Fibroblast of lung (primary cell): ENCODE data around the gene EYA2. TPM values are rescaled to one million over a fixed set of nuclear protein-coding genes. Genes with fewer than 3 reads are reported as not detected.

Source experiments
- DNase-seq, 2 donors: peaks; one replicate each; pipeline versions ENCODE4 v3.0.0 to v3.0.0-alpha.2; 2010; ENCODE audit warnings: low read depth in 2 of 2
- H2AFZ ChIP-seq: 2 replicates; pipeline ENCODE4 v1.5.1; 2012; ENCODE audit warnings: low read length, control low read depth, inconsistent platforms
- H3K27ac ChIP-seq: 2 replicates; pipeline ENCODE4 v1.5.1; 2011; ENCODE audit warnings: low read length, control low read depth; ENCODE audit not compliant: insufficient read depth
- H3K27me3 ChIP-seq: 2 replicates; pipeline ENCODE4 v1.5.1; 2011; ENCODE audit warnings: mild to moderate bottlenecking, low read length; ENCODE audit not compliant: control insufficient read depth, insufficient read depth
- H3K36me3 ChIP-seq: 2 replicates; pipeline ENCODE4 v1.5.1; 2011; ENCODE audit warnings: low read length; ENCODE audit not compliant: control insufficient read depth, insufficient read depth
- H3K4me1 ChIP-seq: 2 replicates; pipeline ENCODE4 v1.5.1; 2011; ENCODE audit warnings: low read length; ENCODE audit not compliant: control insufficient read depth, insufficient read depth; ENCODE audit errors: extremely low read depth
- H3K4me2 ChIP-seq: 2 replicates; pipeline ENCODE4 v1.5.1; 2011; ENCODE audit warnings: low read length, control low read depth; ENCODE audit not compliant: insufficient read depth; ENCODE audit errors: extremely low read depth
- H3K4me3 ChIP-seq, 4 experiments: fragments of 200-600 bp in 1 of 4; sonication (generic) in 1 of 4; replicated peaks in 1 of 4; 2 replicates each; pipeline ENCODE4 v1.5.1; 2011 to 2016; ENCODE audit warnings: low read length in 4 of 4, low read depth in 3 of 4, mild to moderate bottlenecking in 3 of 4, control low read depth in 2 of 4, inconsistent platforms in 1 of 4, mixed read lengths in 1 of 4; ENCODE audit not compliant: insufficient read depth in 1 of 4; ENCODE audit errors: control extremely low read depth in 1 of 4
- H3K79me2 ChIP-seq: 2 replicates; pipeline ENCODE4 v1.5.1; 2012; ENCODE audit warnings: mild to moderate bottlenecking, low read length, inconsistent platforms; ENCODE audit not compliant: control insufficient read depth, insufficient read depth
- H3K9ac ChIP-seq: 2 replicates; pipeline ENCODE4 v1.5.1; 2011; ENCODE audit warnings: mild to moderate bottlenecking, low read length, control low read depth; ENCODE audit not compliant: insufficient read depth
- H3K9me3 ChIP-seq: 2 replicates; pipeline ENCODE4 v1.5.1; 2012; ENCODE audit warnings: low read depth, low read length; ENCODE audit not compliant: control insufficient read depth, insufficient read depth
- H4K20me1 ChIP-seq: 2 replicates; pipeline ENCODE4 v1.5.1; 2011; ENCODE audit warnings: low read length; ENCODE audit not compliant: control insufficient read depth, insufficient read depth; ENCODE audit errors: extremely low read depth
- EZH2 ChIP-seq: IDR thresholded peaks from 2 replicates; pipeline ENCODE4 v1.5.1; 2012; ENCODE audit warnings: low read length, control low read depth, mild to moderate bottlenecking; ENCODE audit errors: missing control alignments
- polyA plus RNA-seq, 2 donors: library from polyadenylated mRNA; depleted of rRNA in 1 of 2; stranded (reverse) in 1 of 2; unstranded in 1 of 2; fragments of >200 nt; gene quantifications; 2 replicates each; pipeline ENCODE4 v1.2.1, GENCODE V29; 2011 to 2012; ENCODE audit warnings: missing spikeins in 1 of 2
- total RNA-seq: library from RNA; depleted of rRNA; stranded (reverse); fragments of >200 nt; gene quantifications from 2 replicates; pipeline ENCODE4 v1.2.1, GENCODE V29; 2014
- TF ChIP-seq, protein P1 (sequence below), 2 donors: IDR thresholded peaks in 1 of 2; conservative IDR thresholded peaks in 1 of 2; 1 replicate in 1 of 2; 2 replicates in 1 of 2; pipeline ENCODE4 v1.5.1; 2011 to 2012; ENCODE audit warnings: low read length in 2 of 2, control low read depth in 1 of 2, inconsistent platforms in 1 of 2, low read depth in 1 of 2, mild to moderate bottlenecking in 1 of 2

EYA2 gene
- total and polyA plus RNA-seq, 2 donors (not counting 1 experiment from before 2014, with no cell fraction given) = 0.37 to 1.7 TPM

DNA sequence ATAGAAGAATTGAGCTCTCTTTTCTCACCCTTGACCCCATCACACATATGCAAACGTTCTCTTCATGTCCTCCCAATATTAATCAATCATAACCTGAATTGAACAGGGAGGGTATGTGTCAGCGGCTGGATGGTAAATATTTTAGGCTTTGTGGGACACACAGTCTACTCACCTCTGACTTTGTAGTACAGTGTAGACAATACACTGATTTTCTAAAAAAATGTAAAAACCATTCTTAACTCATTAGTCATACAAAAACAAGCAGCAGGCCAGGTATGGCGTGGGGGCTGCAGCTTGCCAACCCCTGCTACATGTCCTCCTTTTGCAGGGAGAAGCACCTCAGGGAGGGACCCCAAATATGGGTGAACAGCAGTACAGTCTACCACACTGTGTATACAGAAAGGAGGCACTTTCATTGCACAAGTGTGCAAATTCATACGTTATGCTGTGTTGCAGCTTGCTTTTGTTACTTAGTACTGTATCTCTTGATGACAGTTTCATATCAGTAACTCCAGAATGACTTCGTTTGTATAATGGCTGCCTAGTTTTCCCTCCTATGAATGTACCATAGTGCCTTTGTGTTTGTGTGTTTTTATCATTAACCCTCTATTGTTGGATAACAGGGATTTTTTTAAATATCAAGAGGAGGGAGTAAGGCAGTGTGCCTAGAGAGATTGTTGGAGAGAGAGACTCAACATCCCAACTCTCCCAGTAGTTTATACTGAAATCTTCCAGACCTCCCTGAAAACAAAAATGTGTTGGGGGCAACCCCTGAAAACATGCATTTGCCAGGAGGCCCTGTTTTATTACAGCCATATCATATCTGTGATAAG is 247.5 kb downstream of the EYA2 start:
- peak in 1 of 2 donors; percentile 23 for DNase-seq
- H3K27ac ChIP-seq = no peak overlapping the region
- TF ChIP-seq EZH2 = no peak
- TF ChIP-seq, protein P1, sequence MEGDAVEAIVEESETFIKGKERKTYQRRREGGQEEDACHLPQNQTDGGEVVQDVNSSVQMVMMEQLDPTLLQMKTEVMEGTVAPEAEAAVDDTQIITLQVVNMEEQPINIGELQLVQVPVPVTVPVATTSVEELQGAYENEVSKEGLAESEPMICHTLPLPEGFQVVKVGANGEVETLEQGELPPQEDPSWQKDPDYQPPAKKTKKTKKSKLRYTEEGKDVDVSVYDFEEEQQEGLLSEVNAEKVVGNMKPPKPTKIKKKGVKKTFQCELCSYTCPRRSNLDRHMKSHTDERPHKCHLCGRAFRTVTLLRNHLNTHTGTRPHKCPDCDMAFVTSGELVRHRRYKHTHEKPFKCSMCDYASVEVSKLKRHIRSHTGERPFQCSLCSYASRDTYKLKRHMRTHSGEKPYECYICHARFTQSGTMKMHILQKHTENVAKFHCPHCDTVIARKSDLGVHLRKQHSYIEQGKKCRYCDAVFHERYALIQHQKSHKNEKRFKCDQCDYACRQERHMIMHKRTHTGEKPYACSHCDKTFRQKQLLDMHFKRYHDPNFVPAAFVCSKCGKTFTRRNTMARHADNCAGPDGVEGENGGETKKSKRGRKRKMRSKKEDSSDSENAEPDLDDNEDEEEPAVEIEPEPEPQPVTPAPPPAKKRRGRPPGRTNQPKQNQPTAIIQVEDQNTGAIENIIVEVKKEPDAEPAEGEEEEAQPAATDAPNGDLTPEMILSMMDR (conservative IDR thresholded peaks at IDR 0.05 in 1 of 2, IDR thresholded peaks at IDR 0.05 in 1 of 2; ENCODE audit: low read depth in 1 of 2, low read length in 2 of 2) = no peak
- no peaks in the 10 kb centered on the region for H3K79me2 ChIP-seq
- H2AFZ ChIP-seq = no peak overlapping the region
- no peaks in the 10 kb centered on the region for H4K20me1 ChIP-seq
- H3K4me1 ChIP-seq = peaks cover 3% of the 10 kb centered on the region
- H3K27me3 ChIP-seq = no peaks in the 10 kb centered on the region
- H3K9ac ChIP-seq = no peak overlapping the region
- H3K36me3 ChIP-seq = no peaks in the 10 kb centered on the region
- no peak overlapping the region for H3K4me2 ChIP-seq
- no peaks in the 10 kb centered on the region for H3K9me3 ChIP-seq
- H3K4me3 ChIP-seq = no peak overlapping the region

DNA sequence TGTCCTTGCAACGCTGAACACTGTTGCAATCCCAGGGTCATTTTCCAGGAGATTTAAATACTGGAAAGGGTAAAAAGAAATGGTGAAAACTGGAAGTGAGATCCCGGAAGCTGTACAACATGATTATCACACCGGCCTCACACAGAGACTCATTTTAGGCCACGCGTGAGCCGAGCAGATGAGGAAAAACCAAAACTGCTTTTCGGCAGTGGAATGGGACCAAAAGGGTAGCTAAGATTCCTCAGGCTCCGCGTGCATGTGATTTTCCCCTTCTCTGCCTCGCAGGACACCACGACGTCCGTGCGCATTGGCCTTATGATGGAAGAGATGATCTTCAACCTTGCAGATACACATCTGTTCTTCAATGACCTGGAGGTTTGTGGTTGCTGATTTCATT is 248.1 kb downstream of the EYA2 start:
- no peak for DNase-seq
- Histone ChIP-seq H3K4me1 (no peaks in the 10 kb centered on the region), H3K4me2 (no peak overlapping the region), H3K36me3 (no peaks in the 10 kb centered on the region), H3K79me2 (no peaks in the 10 kb centered on the region), H2AFZ (no peak overlapping the region), H3K9me3 (no peaks in the 10 kb centered on the region), H3K27me3 (no peaks in the 10 kb centered on the region), H3K4me3 (no peak overlapping the region), H3K27ac (no peak overlapping the region), H3K9ac (no peak overlapping the region), H4K20me1 (no peaks in the 10 kb centered on the region)
- no peak for TF ChIP-seq EZH2
- TF ChIP-seq, protein P1 (conservative IDR thresholded peaks at IDR 0.05 in 1 of 2, IDR thresholded peaks at IDR 0.05 in 1 of 2; ENCODE audit: low read depth in 1 of 2, low read length in 2 of 2) = no peak

DNA sequence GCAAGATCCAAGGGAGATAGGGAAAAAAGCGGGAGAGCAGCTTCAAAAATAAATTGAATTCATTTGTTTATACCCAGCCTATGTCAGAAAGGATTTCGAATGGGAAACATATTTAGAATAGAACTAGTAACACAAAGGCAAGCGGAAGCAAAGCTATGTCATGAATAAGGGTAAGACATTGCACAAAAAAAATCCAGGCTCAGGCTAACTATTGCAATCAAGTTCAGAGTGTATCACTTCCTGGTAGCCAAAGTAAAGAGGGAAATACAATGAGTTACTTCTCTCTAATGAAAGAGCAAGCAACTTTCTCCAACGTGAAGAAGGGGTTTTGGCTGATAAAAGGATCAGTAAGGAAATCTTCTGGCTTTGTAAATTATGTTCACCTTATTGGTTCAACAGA is 249.0 kb downstream of the EYA2 start:
- no peak overlapping the region for H3K9ac ChIP-seq
- H3K4me2 ChIP-seq = no peak overlapping the region
- DNase-seq = no peak
- H2AFZ ChIP-seq = no peak overlapping the region
- TF ChIP-seq, protein P1 (conservative IDR thresholded peaks at IDR 0.05 in 1 of 2, IDR thresholded peaks at IDR 0.05 in 1 of 2; ENCODE audit: low read depth in 1 of 2, low read length in 2 of 2) = no peak
- no peak for TF ChIP-seq EZH2
- H3K27me3 ChIP-seq = no peaks in the 10 kb centered on the region
- H3K27ac ChIP-seq = no peak overlapping the region
- no peaks in the 10 kb centered on the region for H3K4me1 ChIP-seq
- no peaks in the 10 kb centered on the region for H3K36me3 ChIP-seq
- no peaks in the 10 kb centered on the region for H3K9me3 ChIP-seq
- H3K79me2 ChIP-seq = no peaks in the 10 kb centered on the region
- no peaks in the 10 kb centered on the region for H4K20me1 ChIP-seq
- H3K4me3 ChIP-seq = no peak overlapping the region
